EH (cell line): Measurements from ENCODE around the gene GOLPH3.
"Not testable (repeated sequence)": the region's sequence is repeated elsewhere in the genome, so short reads cannot be mapped to it uniquely, and the experiment has no call there.

Experiments
- DNase-seq: peaks from one replicate; pipeline ENCODE4 v3.0.0-alpha.2; 2015; ENCODE audit warnings: low read depth

GOLPH3 gene

GRCh38 chr5:32098890-32099310 lies 75.2 kb downstream of the GOLPH3 start:
- no peak for DNase-seq

GRCh38 chr5:32098291-32098690 lies 75.8 kb downstream of the GOLPH3 start:
- DNase-seq = no peak

GRCh38 chr5:32096891-32097595 lies 77.1 kb downstream of the GOLPH3 start:
- DNase-seq = peak; percentile 32

- DNase-seq = peak; percentile 39
These were observed 78.9 kb downstream of the GOLPH3 start for GRCh38 chr5:32095261-32095671.

GRCh38 chr5:32094691-32095090 lies 79.4 kb downstream of the GOLPH3 start:
- no peak for DNase-seq

GRCh38 chr5:32092938-32093812 lies 80.9 kb downstream of the GOLPH3 start:
- peak; percentile 76 for DNase-seq

- DNase-seq = no peak
These were observed 83.4 kb downstream of the GOLPH3 start for GRCh38 chr5:32090755-32091128.

- no peak for DNase-seq
These were observed 83.9 kb downstream of the GOLPH3 start for GRCh38 chr5:32090026-32090754.

- DNase-seq = no peak
These were observed 84.7 kb downstream of the GOLPH3 start for GRCh38 chr5:32089146-32090000.

- no peak for DNase-seq
These were observed 85.9 kb downstream of the GOLPH3 start for GRCh38 chr5:32088214-32088613.

GRCh38 chr5:32087086-32088082 lies 86.7 kb downstream of the GOLPH3 start:
- DNase-seq = no peak

GRCh38 chr5:32083981-32084430 lies 90.1 kb downstream of the GOLPH3 start:
- no peak for DNase-seq

GRCh38 chr5:32082701-32083100 lies 91.4 kb downstream of the GOLPH3 start:
- DNase-seq = no peak

- not testable (repeated sequence) for DNase-seq
These were observed 93.6 kb downstream of the GOLPH3 start for GRCh38 chr5:32080565-32080964.

GRCh38 chr5:32078855-32079254 lies 95.3 kb downstream of the GOLPH3 start:
- not testable (repeated sequence) for DNase-seq

- peak; percentile 63 for DNase-seq
These were observed 97.1 kb downstream of the GOLPH3 start for GRCh38 chr5:32076699-32077695.
